Sigmoid colon (tissue), 4 donors: Measurements from ENCODE around the gene RNASEH2C.

Experiments
- EP300 ChIP-seq, 4 donors: sonication (generic); formaldehyde crosslinking; IDR thresholded peaks; one replicate each; pipeline ENCODE4 v1.6.1; 2017; ENCODE audit warnings: antibody characterized with exemption in 4 of 4
- POLR2A ChIP-seq, 2 donors: fragments of 450-650 bp; IDR thresholded peaks; one replicate each; pipeline ENCODE4 v1.6.1; 2016; ENCODE audit warnings: antibody characterized with exemption in 2 of 2, mild to moderate bottlenecking in 2 of 2, moderate library complexity in 2 of 2
- TF ChIP-seq, protein P1 (sequence below), 4 experiments: fragments of 450-650 bp in 3 of 4; fragments of 200-600 bp in 1 of 4; IDR thresholded peaks; one replicate each; pipeline ENCODE4 v1.5.1; 2016 to 2019; ENCODE audit warnings: antibody characterized with exemption in 4 of 4, mild to moderate bottlenecking in 3 of 4, moderate library complexity in 2 of 4

- TF ChIP-seq POLR2A (IDR thresholded peaks at IDR 0.05) (no peak), EP300 (IDR thresholded peaks at IDR 0.05) (no peak)
- TF ChIP-seq, protein P1, sequence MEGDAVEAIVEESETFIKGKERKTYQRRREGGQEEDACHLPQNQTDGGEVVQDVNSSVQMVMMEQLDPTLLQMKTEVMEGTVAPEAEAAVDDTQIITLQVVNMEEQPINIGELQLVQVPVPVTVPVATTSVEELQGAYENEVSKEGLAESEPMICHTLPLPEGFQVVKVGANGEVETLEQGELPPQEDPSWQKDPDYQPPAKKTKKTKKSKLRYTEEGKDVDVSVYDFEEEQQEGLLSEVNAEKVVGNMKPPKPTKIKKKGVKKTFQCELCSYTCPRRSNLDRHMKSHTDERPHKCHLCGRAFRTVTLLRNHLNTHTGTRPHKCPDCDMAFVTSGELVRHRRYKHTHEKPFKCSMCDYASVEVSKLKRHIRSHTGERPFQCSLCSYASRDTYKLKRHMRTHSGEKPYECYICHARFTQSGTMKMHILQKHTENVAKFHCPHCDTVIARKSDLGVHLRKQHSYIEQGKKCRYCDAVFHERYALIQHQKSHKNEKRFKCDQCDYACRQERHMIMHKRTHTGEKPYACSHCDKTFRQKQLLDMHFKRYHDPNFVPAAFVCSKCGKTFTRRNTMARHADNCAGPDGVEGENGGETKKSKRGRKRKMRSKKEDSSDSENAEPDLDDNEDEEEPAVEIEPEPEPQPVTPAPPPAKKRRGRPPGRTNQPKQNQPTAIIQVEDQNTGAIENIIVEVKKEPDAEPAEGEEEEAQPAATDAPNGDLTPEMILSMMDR (IDR thresholded peaks at IDR 0.05): no peak
Measured at GRCh38 chr11:65712633-65713076, 7.9 kb downstream of the RNASEH2C start.
